ENCODE data around the gene DYSF. TPM values are rescaled to one million over a fixed set of nuclear protein-coding genes. Genes with fewer than 3 reads are reported as not detected.

Gene DYSF
- total RNA-seq, 1 experiment from 2014 or later, result 5.5 TPM

GRCh38 chr2:71540818-71541217 is 87.5 kb downstream of the DYSF start:
- no peak overlapping the region for H3K14ac ChIP-seq (ENCODE audit: insufficient read depth, low read length)
- H3K27me3 ChIP-seq (ENCODE audit: insufficient read depth, low read length), result no peaks in the 10 kb centered on the region
- no peak overlapping the region for H4K8ac ChIP-seq (replicated peaks; ENCODE audit: insufficient read length, low read depth, low read length)
- H2BK5ac ChIP-seq (ENCODE audit: insufficient read length, low read length), result no peak overlapping the region
- no peak overlapping the region for H2AFZ ChIP-seq (ENCODE audit: low read length)
- H2BK15ac ChIP-seq (ENCODE audit: low read depth, low read length), result no peak overlapping the region
- no peak overlapping the region for H3T11ph ChIP-seq (ENCODE audit: low read length)
- H4K5ac ChIP-seq (ENCODE audit: insufficient read length, low read depth, low read length), result no peak overlapping the region
- H2BK20ac ChIP-seq (ENCODE audit: low read depth, low read length, poor library complexity, severe bottlenecking), result no peak overlapping the region
- no peak overlapping the region for H3K18ac ChIP-seq (ENCODE audit: insufficient read length, low read depth, low read length)
- 0 out of 2 replicates have a peak, but pooled peaks cover 2% of the 10 kb centered on the region for H3K4me1 ChIP-seq (ENCODE audit: insufficient read depth, low read length)
- Mint-ChIP-seq H3K4me1 (peaks cover 2 to 4% of the 10 kb centered on the region in 2 experiments; a peak in 2 of 4 replicates), H3K27ac (no peak overlapping the region), H3K27me3 (ENCODE audit: low read depth) (peaks cover 16% of the 10 kb centered on the region), H3K4me3 (no peak overlapping the region), H3K9me3 (peaks cover 15 to 20% of the 10 kb centered on the region in 2 experiments), H3K36me3 (ENCODE audit: insufficient read depth in 1 of 3, low read depth in 3 of 3) (peaks cover 2 to 11% (median 4%) of the 10 kb centered on the region in 3 experiments)
- no peak for DNase-seq
- no peaks in the 10 kb centered on the region for H3K23me2 ChIP-seq (ENCODE audit: insufficient read length, low read depth, low read length, poor library complexity, severe bottlenecking)
- no peak for TF ChIP-seq CTCF (conservative IDR thresholded peaks at IDR 0.05)
- no peak overlapping the region for H3K27ac ChIP-seq (ENCODE audit: insufficient read length, low read depth, low read length)
- no peak overlapping the region for H2BK120ac ChIP-seq (ENCODE audit: low read depth, low read length, poor library complexity, severe bottlenecking)
- H3K56ac ChIP-seq (ENCODE audit: insufficient read length, low read depth, low read length), result no peak overlapping the region
- no peak overlapping the region for H2BK12ac ChIP-seq (ENCODE audit: insufficient read length, low read depth, low read length)
- H4K20me1 ChIP-seq (ENCODE audit: control insufficient read depth, insufficient read depth, insufficient read length), result no peaks in the 10 kb centered on the region
- no peaks in the 10 kb centered on the region for H3K79me1 ChIP-seq (ENCODE audit: insufficient read depth, low read depth, low read length, poor library complexity, severe bottlenecking)
- no peak overlapping the region for H4K91ac ChIP-seq (ENCODE audit: insufficient read length, low read depth, low read length)
- WGBS (ENCODE audit: extremely low coverage, insufficient read length, low lambda C conversion rate), result no CpG with 5 or more reads among the region's 1 CpG
- no peak overlapping the region for H2AK5ac ChIP-seq (ENCODE audit: insufficient read length, low read length)
- no peak overlapping the region for H3K23ac ChIP-seq (ENCODE audit: insufficient read length, low read depth, low read length)
- H3K9me3 ChIP-seq (ENCODE audit: control insufficient read depth, low read depth, low read length), result no peaks in the 10 kb centered on the region
- no peaks in the 10 kb centered on the region for H3K79me2 ChIP-seq (ENCODE audit: insufficient read depth, low read length)
- no peak overlapping the region for H3K4ac ChIP-seq (ENCODE audit: low read depth, low read length)
- no peak overlapping the region for H3K9ac ChIP-seq (ENCODE audit: extremely low read depth, insufficient read length, low read length)
- no peak overlapping the region for H3K4me2 ChIP-seq (ENCODE audit: insufficient read depth, insufficient read length, low read length)

Data from H9 (cell line).